ENCODE results near the gene ACTL7A.

DNA sequence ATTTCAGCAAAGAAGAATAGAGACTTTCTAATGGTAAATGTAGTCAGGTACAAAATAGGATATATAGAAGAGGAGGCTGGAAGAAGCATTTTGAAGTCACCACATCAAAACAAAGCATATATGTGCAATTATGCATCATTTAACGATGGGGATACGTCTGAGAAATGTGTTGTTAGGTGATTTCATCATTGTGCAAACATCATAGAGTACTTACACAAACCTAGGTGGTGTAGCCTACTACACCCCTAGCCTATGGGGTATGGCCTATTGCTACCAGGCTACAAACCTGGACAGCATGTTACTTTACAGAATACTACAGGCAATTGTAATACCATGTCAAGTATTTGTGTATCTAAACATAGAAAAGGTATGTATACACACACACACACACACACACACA is 43.4 kb downstream of the ACTL7A start:
- TF ChIP-seq ZNF274 (IDR thresholded peaks at IDR 0.05; ENCODE audit: low read depth, low read length) (no peak), YY1 (IDR thresholded peaks at IDR 0.05; ENCODE audit: insufficient read depth, insufficient read length) (no peak)
